GM12878 (cell line): ENCODE measurements around the gene ANGPTL4. TPM values are rescaled to one million over a fixed set of nuclear protein-coding genes. Genes with fewer than 3 reads are reported as not detected.

ENCODE experiments used
- ATAC-seq: fragments of 200-7000 bp; cut with Tn5 transposase; 3 replicates; pipeline ENCODE4 v1.9.1; 2020; ENCODE audit warnings: mild to moderate bottlenecking, moderate library complexity
- BruUV-seq: library from RNA; stranded (reverse); fragments of 400-500 nt; replicated peaks from 2 replicates; lab custom pipeline; 2021; lab: Mats Ljungman, UMichigan
- CTCF ChIA-PET: fragments of 300-600 bp; sonication (Branson Sonifier 250); formaldehyde crosslinking; extraction: SDS; loops from one replicate; lab custom pipeline; 2021; ENCODE audit warnings: inconsistent platforms; lab: Yijun Ruan, JAX
- POLR2A ChIA-PET: fragments of 350-600 bp; formaldehyde crosslinking; extraction: SDS; loops from one replicate; lab custom pipeline; 2021; ENCODE audit warnings: inconsistent platforms; lab: Charles Lee
- RAD21 ChIA-PET: fragments of 300-600 bp; sonication (Branson Sonifier 250); formaldehyde crosslinking; loops from one replicate; lab custom pipeline; 2023; ENCODE audit warnings: antibody characterized with exemption; ENCODE audit not compliant: unreplicated experiment; lab: Charles Lee
- SMC1A ChIA-PET: fragments of 300-600 bp; sonication (Branson Sonifier 250); formaldehyde crosslinking; loops from one replicate; lab custom pipeline; 2023; ENCODE audit not compliant: unreplicated experiment, uncharacterized antibody; lab: Charles Lee
- DNase-seq: peaks from one replicate; pipeline ENCODE4 v3.0.0-alpha.2; 2011; ENCODE audit warnings: low read depth, low spot score
- FAIRE-seq: peaks from 3 replicates; lab custom pipeline; 2011; peaks lifted over from hg19 to GRCh38; lab: Jason Lieb, UNC
- H2AFZ ChIP-seq: 2 replicates; pipeline ENCODE4 v1.6.0; 2011; ENCODE audit warnings: low read depth, low read length, control low read depth; ENCODE audit not compliant: control insufficient read depth
- H3K27ac ChIP-seq: 2 replicates; pipeline ENCODE4 v1.5.1; 2011; ENCODE audit warnings: control low read depth; ENCODE audit not compliant: control insufficient read depth, insufficient read depth
- H3K27me3 ChIP-seq, 2 experiments: replicated peaks in 1 of 2; 2 replicates each; pipeline versions ENCODE4 v1.6.0 to v1.6.1; 2011; ENCODE audit warnings: low read length in 1 of 2; ENCODE audit not compliant: control insufficient read depth in 2 of 2, insufficient read depth in 2 of 2
- H3K36me3 ChIP-seq, 2 experiments: 2 replicates each; pipeline ENCODE4 v1.5.1; 2011; ENCODE audit warnings: low read length in 1 of 2; ENCODE audit not compliant: control insufficient read depth in 2 of 2, insufficient read depth in 2 of 2
- H3K4me1 ChIP-seq: 2 replicates; pipeline ENCODE4 v1.6.1; 2011; ENCODE audit warnings: mild to moderate bottlenecking, low read length, moderate library complexity, mixed read lengths; ENCODE audit not compliant: control insufficient read depth, insufficient read depth
- H3K4me2 ChIP-seq: 2 replicates; pipeline ENCODE4 v1.6.0; 2011; ENCODE audit warnings: control low read depth; ENCODE audit not compliant: control insufficient read depth, insufficient read depth
- H3K4me3 ChIP-seq: fragments of 200-600 bp; sonication (generic); 2 replicates; pipeline ENCODE4 v1.5.1; 2016
- H3K79me2 ChIP-seq: 2 replicates; pipeline ENCODE4 v1.6.0; 2011; ENCODE audit warnings: low read length; ENCODE audit not compliant: control insufficient read depth, insufficient read depth
- H3K9ac ChIP-seq: 2 replicates; pipeline ENCODE4 v1.8.0; 2011; ENCODE audit warnings: low read length, control low read depth, mixed read lengths; ENCODE audit not compliant: control insufficient read depth, insufficient read depth
- H3K9me3 ChIP-seq: replicated peaks from 3 replicates; pipeline ENCODE4 v1.5.1; 2011; ENCODE audit warnings: mild to moderate bottlenecking, low read length; ENCODE audit not compliant: control insufficient read depth, insufficient read depth
- H4K20me1 ChIP-seq: 2 replicates; pipeline ENCODE4 v1.6.0; 2011; ENCODE audit not compliant: control insufficient read depth, insufficient read depth
- CEBPB ChIP-seq, 2 experiments: fragments of 150-350 bp in 1 of 2; IDR thresholded peaks; 2 replicates each; pipeline ENCODE4 v1.6.1; 2012 to 2014; ENCODE audit warnings: low read depth in 2 of 2, low read length in 2 of 2, borderline replicate concordance in 1 of 2, inconsistent platforms in 1 of 2
- CREB1 ChIP-seq: IDR thresholded peaks from 2 replicates; pipeline ENCODE4 v1.6.1; 2012; ENCODE audit warnings: low read depth, mild to moderate bottlenecking, inconsistent platforms
- HDGF ChIP-seq: fragments of 450-650 bp; IDR thresholded peaks from 2 replicates; pipeline ENCODE4 v1.6.1; 2016; ENCODE audit warnings: antibody characterized with exemption
- PML ChIP-seq: IDR thresholded peaks from 2 replicates; pipeline ENCODE4 v1.6.1; 2012; ENCODE audit warnings: low read length, inconsistent platforms
- ZBTB33 ChIP-seq: fragments of 450-650 bp; IDR thresholded peaks from 2 replicates; pipeline ENCODE4 v1.6.1; 2017; ENCODE audit warnings: mild to moderate bottlenecking
- WGBS: methylation state at CpG from one replicate; pipeline ENCODE4 v1.1.6; 2016; ENCODE audit warnings: low lambda C conversion rate; ENCODE audit not compliant: insufficient replicate concordance, insufficient coverage; ENCODE audit errors: missing lambda C conversion rate; 5-methylcytosine and 5-hydroxymethylcytosine counted together
- in situ Hi-C: fragments of 300-500 bp; cut with MboI; formaldehyde crosslinking; loops from 9 replicates; pipeline ENCODE4 v1.14.3; 2018; ENCODE audit warnings: mixed read lengths
- intact Hi-C: fragments of 100-400 bp; cut with micrococcal nuclease; formaldehyde crosslinking; loops from one replicate; pipeline ENCODE4 v1.14.2; 2022; ENCODE audit not compliant: unreplicated experiment
- polyA plus RNA-seq, 11 experiments: library from polyadenylated mRNA; depleted of rRNA in 4 of 11; unstranded in 6 of 11; stranded (reverse) in 5 of 11; fragments of >200 nt; fragmentation: Nextera tagmentation in 4 of 11; fragmentation: Illumina TruSeq in 1 of 11; extraction: Ambion mirVana in 4 of 11; extraction: Trizol in 1 of 11; gene quantifications; 1 replicate in 1 of 11; 2 replicates in 10 of 11; pipeline versions ENCODE4 v1.2.1 to v1.2.3, GENCODE V29; 2011 to 2016; ENCODE audit warnings: inconsistent platforms in 2 of 11, missing spikeins in 2 of 11, low read depth in 1 of 11
- total RNA-seq, 4 experiments: library from RNA; depleted of rRNA in 3 of 4; stranded (reverse); fragments of >200 nt in 3 of 4; fragmentation: Illumina TruSeq in 1 of 4; extraction: Trizol in 1 of 4; gene quantifications; 2 replicates each; pipeline versions ENCODE4 v1.2.1 to v1.2.3, GENCODE V29; 2013 to 2021
- TF ChIP-seq, protein P1 (sequence below): IDR thresholded peaks from 2 replicates; pipeline ENCODE4 v1.6.1; 2011; ENCODE audit warnings: mild to moderate bottlenecking, low read depth, low read length, moderate library complexity; ENCODE audit not compliant: insufficient replicate concordance

Gene ANGPTL4
- total and polyA plus RNA-seq, 10 of the 15 experiments (the other 5 are each of a cell fraction or from before 2014, with no cell fraction given) = 0.45 TPM; not detected in 9

- no peak for FAIRE-seq
- BruUV-seq = no TSS peak
- H3K4me1 ChIP-seq = no peaks in the 10 kb centered on the region
- ChIA-PET POLR2A (no interaction called here), CTCF (no interaction called here), SMC1A (interaction anchor here (0.8 to 1.1 kb wide), 2 partner anchors 8 to 47 kb away, joined by 3 read pairs; no protein-coding TSS in a partner anchor), RAD21 (no interaction called here)
- intact Hi-C loops (no loop called here), in situ Hi-C loops (no loop called here)
- DNase-seq = no peak
- no peak overlapping the region for H2AFZ ChIP-seq
- H3K27ac ChIP-seq = no peak overlapping the region
- no peak overlapping the region for H3K4me3 ChIP-seq
- peaks cover 3 to 30% of the 10 kb centered on the region in 2 experiments; a peak in 2 of 4 replicates for H3K36me3 ChIP-seq
- H3K79me2 ChIP-seq = no peaks in the 10 kb centered on the region; the same call in 1 of the 2 replicates
- no peak overlapping the region for H3K9ac ChIP-seq
- no peaks in the 10 kb centered on the region for H3K27me3 ChIP-seq
- TF ChIP-seq CEBPB (IDR thresholded peaks at IDR 0.05; ENCODE audit: borderline replicate concordance in 1 of 2, low read depth in 2 of 2, low read length in 2 of 2) = no peak
- no peak for TF ChIP-seq ZBTB33
- no peak for TF ChIP-seq CREB1
- TF ChIP-seq, protein P1, sequence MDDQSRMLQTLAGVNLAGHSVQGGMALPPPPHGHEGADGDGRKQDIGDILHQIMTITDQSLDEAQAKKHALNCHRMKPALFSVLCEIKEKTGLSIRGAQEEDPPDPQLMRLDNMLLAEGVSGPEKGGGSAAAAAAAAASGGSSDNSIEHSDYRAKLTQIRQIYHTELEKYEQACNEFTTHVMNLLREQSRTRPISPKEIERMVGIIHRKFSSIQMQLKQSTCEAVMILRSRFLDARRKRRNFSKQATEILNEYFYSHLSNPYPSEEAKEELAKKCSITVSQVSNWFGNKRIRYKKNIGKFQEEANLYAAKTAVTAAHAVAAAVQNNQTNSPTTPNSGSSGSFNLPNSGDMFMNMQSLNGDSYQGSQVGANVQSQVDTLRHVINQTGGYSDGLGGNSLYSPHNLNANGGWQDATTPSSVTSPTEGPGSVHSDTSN = no peak
- no peak for TF ChIP-seq HDGF
- TF ChIP-seq PML = no peak
- 95% methylated on average over 10 of the region's 24 CpGs for WGBS
- no peak overlapping the region for H3K4me2 ChIP-seq
- ATAC-seq = no peak
- H3K9me3 ChIP-seq = no peaks in the 10 kb centered on the region
- H4K20me1 ChIP-seq = no peaks in the 10 kb centered on the region
These were observed 39.8 kb downstream of the ANGPTL4 start for GRCh38 chr19:8403820-8404109.
